Nephron progenitor cell (in vitro differentiated cells): ENCODE measurements around the gene KIF23.

Experiments
- DNase-seq: peaks from one replicate; pipeline ENCODE4 v3.0.0; 2021
- H3K27ac Mint-ChIP-seq: 2 replicates; pipeline ENCODE4 v1.8.0; 2021; ENCODE audit warnings: mild to moderate bottlenecking, moderate library complexity, mixed read lengths
- H3K27me3 Mint-ChIP-seq: 2 replicates; pipeline ENCODE4 v1.8.0; 2021; ENCODE audit warnings: mild to moderate bottlenecking, low read depth, mixed read lengths; ENCODE audit not compliant: poor library complexity
- H3K36me3 Mint-ChIP-seq: 2 replicates; pipeline ENCODE4 v1.8.0; 2021; ENCODE audit warnings: low read depth, mixed read lengths
- H3K4me1 Mint-ChIP-seq: 2 replicates; pipeline ENCODE4 v1.8.0; 2021; ENCODE audit warnings: mixed read lengths
- H3K4me3 Mint-ChIP-seq: 2 replicates; pipeline ENCODE4 v1.8.0; 2021; ENCODE audit warnings: mild to moderate bottlenecking, moderate library complexity, mixed read lengths
- H3K9me3 Mint-ChIP-seq: 2 replicates; pipeline ENCODE4 v1.8.0; 2021; ENCODE audit warnings: mild to moderate bottlenecking, moderate library complexity, mixed read lengths
- CTCF ChIP-seq: fragments of 200-600 bp; sonication (generic); IDR thresholded peaks from 2 replicates; pipeline ENCODE4 v1.5.0; 2021; ENCODE audit warnings: antibody characterized with exemption

Gene KIF23

GRCh38 chr15:69400850-69401249, 13.3 kb upstream of the KIF23 start:
- no peaks in the 10 kb centered on the region for H3K9me3 Mint-ChIP-seq
- no peak overlapping the region for H3K27ac Mint-ChIP-seq
- no peak for TF ChIP-seq CTCF
- H3K4me1 Mint-ChIP-seq = peaks cover 10% of the 10 kb centered on the region
- H3K27me3 Mint-ChIP-seq = peaks cover 17% of the 10 kb centered on the region
- H3K4me3 Mint-ChIP-seq = no peak overlapping the region
- no peak for DNase-seq
- no peaks in the 10 kb centered on the region for H3K36me3 Mint-ChIP-seq

GRCh38 chr15:69402816-69403215, 11.3 kb upstream of the KIF23 start:
- Mint-ChIP-seq H3K4me1 (peaks cover 13% of the 10 kb centered on the region), H3K27me3 (peaks cover 10% of the 10 kb centered on the region), H3K9me3 (no peaks in the 10 kb centered on the region), H3K4me3 (no peak overlapping the region), H3K27ac (no peak overlapping the region), H3K36me3 (no peaks in the 10 kb centered on the region)
- DNase-seq = no peak
- TF ChIP-seq CTCF = no peak

- TF ChIP-seq CTCF = no peak
- no peak overlapping the region for H3K27ac Mint-ChIP-seq
- no peaks in the 10 kb centered on the region for H3K9me3 Mint-ChIP-seq
These were observed 10.6 kb upstream of the KIF23 start for GRCh38 chr15:69403594-69403993.

GRCh38 chr15:69405110-69405509, 9.0 kb upstream of the KIF23 start:
- no peak for TF ChIP-seq CTCF
- Mint-ChIP-seq H3K4me3 (no peak overlapping the region), H3K4me1 (peaks cover 22% of the 10 kb centered on the region)

More at GRCh38 chr15:69403594-69403993, 10.6 kb upstream of the KIF23 start:
- Mint-ChIP-seq H3K4me3 (no peak overlapping the region), H3K4me1 (peaks cover 16% of the 10 kb centered on the region), H3K27me3 (peaks cover 9% of the 10 kb centered on the region), H3K36me3 (no peaks in the 10 kb centered on the region)
- DNase-seq = no peak

GRCh38 chr15:69407719-69408400, 6.3 kb upstream of the KIF23 start:
- Mint-ChIP-seq H3K27ac (no peak overlapping the region), H3K27me3 (no peaks in the 10 kb centered on the region), H3K9me3 (no peaks in the 10 kb centered on the region), H3K4me1 (peaks cover 12% of the 10 kb centered on the region), H3K4me3 (no peak overlapping the region), H3K36me3 (no peaks in the 10 kb centered on the region)
- no peak for DNase-seq
- TF ChIP-seq CTCF = no peak

More at GRCh38 chr15:69405110-69405509, 9.0 kb upstream of the KIF23 start:
- H3K27ac Mint-ChIP-seq = no peak overlapping the region
- no peaks in the 10 kb centered on the region for H3K9me3 Mint-ChIP-seq
- DNase-seq = no peak
- no peaks in the 10 kb centered on the region for H3K36me3 Mint-ChIP-seq
- no peaks in the 10 kb centered on the region for H3K27me3 Mint-ChIP-seq

GRCh38 chr15:69408841-69409240, 5.3 kb upstream of the KIF23 start:
- Mint-ChIP-seq H3K36me3 (no peaks in the 10 kb centered on the region), H3K27ac (peak overlapping the region; percentile 23), H3K4me3 (no peak overlapping the region), H3K9me3 (no peaks in the 10 kb centered on the region), H3K27me3 (peaks cover 4% of the 10 kb centered on the region), H3K4me1 (peaks cover 18% of the 10 kb centered on the region)
- TF ChIP-seq CTCF = no peak
- DNase-seq = no peak
